HG03097 (cell line): ENCODE data around the gene ATP6V1G3.
A peak's percentile ranks its signal among the peaks of the same experiment; 100 is the strongest.
"Not testable (repeated sequence)": the region's sequence is repeated elsewhere in the genome, so short reads cannot be mapped to it uniquely, and the experiment has no call there.

ENCODE experiments used
- ATAC-seq: cut with Tn5 transposase; IDR thresholded peaks from one replicate; pipeline ENCODE4 v1.9.1; 2021; ENCODE audit not compliant: unreplicated experiment, low FRiP score

The ATP6V1G3 gene

DNA sequence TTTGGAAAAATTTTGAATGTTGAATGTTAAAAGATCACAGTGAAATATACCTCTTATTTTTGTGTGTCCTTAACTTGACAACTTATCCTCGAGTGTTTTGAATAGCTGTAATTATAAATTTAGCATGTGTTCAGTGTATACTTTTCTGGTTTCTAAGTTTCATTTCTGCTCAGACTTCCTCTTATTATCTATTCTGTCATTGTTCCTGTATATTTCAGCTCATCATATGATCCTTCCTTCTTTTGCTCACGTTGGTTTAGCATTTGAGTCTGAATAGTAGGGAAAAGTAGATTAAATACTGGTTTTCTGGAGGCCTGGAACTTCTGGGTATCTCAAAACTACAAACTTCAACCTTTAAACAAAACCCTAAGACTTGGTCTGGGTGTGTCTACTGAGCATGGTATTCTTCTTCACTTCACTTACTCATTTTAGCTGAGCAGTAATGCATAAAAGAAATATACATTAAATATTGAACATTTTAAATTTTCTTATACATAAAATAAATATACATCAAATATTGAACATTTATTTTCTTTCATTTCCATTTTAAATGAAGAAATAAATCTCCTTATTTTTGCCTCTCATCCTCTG lies 3.3 kb upstream of the ATP6V1G3 start:
- no peak for ATAC-seq

- ATAC-seq: no peak
Observed at GRCh38 chr1:198542632-198543031, 2.2 kb upstream of the ATP6V1G3 start.

DNA sequence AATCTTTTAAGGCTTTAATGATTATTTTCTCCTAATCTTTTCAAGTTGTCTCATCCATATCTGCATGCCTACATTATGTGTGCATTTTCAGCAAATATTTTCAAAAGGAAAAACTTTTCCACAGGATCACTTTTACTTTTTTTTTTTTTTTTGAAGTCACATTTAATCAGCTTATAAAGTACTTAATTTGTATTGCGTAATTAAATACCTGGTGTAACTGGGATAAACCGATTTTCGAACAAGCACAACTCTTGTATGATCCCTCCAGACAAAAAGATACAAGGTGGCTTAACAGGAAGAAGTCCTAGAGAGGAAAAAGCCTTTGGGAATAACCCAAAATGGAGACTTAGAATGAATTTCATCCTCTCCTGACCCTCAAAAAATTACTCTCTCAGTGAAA lies 1.3 kb upstream of the ATP6V1G3 start:
- ATAC-seq: no peak

DNA sequence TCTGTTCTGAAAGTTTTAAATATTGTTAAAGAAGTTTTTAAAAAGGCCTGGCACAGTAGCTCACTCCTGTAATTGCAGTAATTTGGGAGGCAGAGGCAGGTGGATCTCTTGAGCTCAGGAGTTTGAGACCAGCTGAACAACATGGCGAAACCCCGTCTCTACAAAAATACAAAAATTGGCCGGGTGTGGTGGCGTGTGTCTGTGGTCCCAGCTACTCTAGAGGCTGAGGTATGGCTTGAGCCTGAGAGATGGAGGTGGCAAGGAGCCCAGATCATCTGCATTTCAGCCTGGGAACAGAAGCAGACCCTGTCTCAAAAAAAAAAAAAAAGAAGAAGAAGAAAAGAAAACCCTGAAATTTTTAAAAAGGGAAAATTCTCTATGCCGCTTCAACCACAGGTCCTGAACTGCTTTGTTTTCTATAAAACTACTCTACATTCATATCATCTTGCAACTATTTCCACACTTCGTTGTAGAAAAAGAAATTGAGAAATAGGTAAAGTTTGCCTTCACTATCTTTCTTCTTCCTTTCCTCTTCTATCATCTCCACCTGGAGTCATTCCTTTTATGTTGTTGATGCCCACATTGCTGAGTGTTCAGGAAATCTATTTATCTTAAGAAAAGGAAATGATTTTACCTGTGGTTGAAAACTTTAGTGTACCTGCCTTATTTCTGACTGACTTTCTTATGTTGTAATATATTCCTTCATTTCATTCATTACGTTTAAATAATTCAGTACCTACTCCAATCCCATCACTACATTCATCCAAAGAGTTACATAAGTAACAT lies 1.7 kb downstream of the ATP6V1G3 start:
- no peak for ATAC-seq

DNA sequence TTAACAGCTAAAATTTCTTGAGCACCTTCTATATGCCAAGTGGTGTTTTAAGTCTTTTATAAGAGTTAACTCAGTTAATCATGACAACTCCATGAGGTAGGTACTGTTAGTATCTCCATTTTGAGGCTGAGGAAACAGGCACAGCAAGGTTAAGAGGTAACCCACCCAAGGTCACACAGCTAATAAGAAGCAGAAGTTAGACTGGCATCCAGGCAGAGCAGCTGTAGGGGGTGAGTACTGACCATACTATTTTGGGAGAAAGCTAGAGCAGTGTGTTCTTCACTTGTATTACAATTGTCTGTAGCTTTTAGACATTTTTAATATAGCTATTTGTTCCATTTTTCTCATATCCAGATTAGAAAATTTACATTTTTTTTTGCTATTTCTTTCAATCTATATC lies 4.8 kb downstream of the ATP6V1G3 start:
- ATAC-seq: no peak

DNA sequence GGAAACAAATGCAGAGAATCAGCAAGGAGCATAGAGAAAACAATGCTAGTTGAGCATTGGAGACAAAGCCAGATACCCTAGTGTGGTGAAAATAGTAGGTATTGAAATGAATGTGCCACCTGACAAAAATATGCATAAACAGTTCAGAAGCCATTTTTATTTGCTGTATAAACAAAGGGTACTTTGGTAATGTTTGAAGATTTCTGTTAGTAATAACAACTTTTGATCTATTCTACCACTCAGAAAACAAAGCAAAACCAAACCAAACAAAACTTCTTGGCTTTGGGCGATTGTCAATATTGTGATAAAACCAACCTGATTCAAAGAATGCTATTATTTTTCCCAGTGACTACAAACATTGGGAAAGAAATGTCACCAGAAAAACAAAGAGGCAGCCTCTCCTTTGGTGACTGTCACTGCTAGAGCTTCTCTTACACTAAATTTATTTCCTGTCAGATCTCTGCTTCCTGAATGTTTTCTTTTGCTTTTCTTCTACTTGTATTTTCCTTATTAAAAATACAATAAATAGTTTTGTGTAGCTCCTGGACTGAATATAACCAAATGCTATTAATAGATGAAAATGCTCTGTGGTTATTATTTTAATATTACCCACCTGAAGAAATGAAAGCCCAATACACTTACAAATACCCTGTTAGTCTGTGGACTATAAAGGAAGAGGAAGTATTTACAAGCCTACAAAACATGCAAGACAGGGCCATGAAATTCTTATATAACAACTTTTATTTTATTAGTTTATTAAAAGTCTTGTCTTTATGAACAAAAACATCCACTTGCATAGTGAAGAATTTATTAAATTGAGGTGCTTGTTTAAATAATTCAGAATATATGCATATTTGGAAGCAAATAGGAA lies 5.7 kb downstream of the ATP6V1G3 start:
- no peak for ATAC-seq

- no peak for ATAC-seq
Observed at GRCh38 chr1:198531891-198532290, 8.6 kb downstream of the ATP6V1G3 start.

- no peak for ATAC-seq
Observed at GRCh38 chr1:198530953-198531352, 9.5 kb downstream of the ATP6V1G3 start.

- no peak for ATAC-seq
Observed at GRCh38 chr1:198529414-198529813, 11.1 kb downstream of the ATP6V1G3 start.

DNA sequence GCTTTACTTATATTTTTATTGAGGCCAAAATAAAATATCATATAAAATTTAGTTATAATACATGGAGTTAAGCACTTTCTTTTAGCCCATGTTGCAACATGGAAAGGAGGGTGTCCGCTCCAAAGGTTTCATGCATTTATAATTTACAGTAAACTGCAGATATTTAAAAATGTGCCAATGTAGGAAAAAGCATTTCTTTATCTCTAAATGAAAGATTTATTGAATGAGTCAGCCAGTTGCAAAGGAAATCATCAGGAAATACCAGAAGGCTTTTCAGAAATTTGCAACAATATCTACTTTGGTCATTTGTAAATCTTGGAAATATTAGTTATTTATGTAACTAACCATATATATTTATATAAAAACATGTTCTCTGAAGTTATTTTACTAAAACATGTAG lies 12.1 kb downstream of the ATP6V1G3 start:
- ATAC-seq: no peak

DNA sequence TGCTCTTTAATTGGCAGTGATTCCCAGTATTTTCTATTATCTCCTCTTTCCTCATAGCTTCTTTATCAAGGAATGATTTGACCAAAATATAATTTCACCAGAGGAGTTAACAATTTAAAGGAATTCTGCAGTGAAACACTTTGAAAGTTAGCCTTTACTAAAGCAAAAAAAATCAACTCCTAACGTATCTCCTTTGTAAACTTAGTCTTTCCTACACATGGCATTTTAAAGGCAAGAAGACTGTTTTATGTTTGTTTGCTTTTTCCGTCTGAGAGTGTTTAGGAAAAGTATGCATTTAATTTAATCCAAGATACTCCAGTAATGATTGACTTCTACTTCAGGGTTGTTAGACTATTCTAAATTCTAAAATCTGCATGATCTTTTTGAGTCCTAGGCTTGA lies 15.9 kb downstream of the ATP6V1G3 start:
- no peak for ATAC-seq

DNA sequence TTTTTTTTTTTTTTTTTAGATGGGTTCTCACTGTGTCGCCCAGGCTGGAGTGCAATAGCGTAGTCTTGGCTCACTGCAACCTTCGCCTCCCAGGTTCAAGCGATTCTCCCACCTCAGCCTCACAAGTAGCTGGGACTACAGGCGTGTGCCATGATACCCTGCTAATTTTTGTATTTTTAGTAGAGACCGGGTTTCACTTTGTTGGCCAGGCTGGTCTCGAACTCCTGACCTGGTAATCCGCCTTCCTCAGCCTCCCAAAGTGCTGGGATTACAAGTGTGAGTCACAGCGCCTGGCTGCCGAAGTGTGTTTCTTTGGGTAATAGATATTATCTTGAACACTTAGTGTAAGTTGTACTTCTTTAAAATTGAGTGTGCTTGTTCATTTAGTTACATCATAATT lies 16.4 kb downstream of the ATP6V1G3 start:
- ATAC-seq: not testable (repeated sequence)

GRCh38 chr1:198523182-198523950 lies 17.1 kb downstream of the ATP6V1G3 start:
- ATAC-seq: no peak

DNA sequence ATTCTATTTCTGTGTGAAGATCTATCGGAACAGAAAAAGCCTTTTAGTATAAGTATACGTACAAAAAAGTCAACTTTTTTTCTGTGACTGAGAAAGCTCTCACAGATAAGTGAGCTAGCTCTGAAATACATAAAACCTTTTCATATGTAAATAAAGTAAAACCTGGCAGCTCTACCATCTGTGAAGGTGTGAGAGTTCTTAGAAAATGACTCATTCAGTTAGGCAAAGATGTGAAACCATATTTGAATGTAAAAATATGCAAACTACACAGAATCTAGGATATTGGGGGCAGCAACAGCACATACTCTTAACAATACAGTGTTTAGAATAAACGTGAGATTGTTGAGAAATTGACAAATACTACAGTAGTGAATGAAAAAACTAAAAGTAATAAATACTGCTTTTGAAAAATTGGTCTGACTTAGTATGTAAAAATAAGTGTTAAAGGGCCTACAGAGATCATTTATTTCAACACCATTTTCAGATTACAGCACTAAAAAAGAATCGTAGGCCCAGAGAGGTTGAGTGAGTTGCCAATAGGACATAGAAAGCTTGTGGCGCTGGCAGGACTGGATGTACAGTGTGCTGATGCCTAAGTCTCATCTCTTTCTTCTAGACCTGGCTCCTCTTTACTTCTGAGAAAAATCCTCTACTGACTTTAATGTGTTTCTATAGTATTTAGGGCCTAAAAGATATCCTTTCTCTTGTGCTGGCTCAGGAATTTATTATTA lies 19.8 kb downstream of the ATP6V1G3 start:
- peak; percentile 93 for ATAC-seq

DNA sequence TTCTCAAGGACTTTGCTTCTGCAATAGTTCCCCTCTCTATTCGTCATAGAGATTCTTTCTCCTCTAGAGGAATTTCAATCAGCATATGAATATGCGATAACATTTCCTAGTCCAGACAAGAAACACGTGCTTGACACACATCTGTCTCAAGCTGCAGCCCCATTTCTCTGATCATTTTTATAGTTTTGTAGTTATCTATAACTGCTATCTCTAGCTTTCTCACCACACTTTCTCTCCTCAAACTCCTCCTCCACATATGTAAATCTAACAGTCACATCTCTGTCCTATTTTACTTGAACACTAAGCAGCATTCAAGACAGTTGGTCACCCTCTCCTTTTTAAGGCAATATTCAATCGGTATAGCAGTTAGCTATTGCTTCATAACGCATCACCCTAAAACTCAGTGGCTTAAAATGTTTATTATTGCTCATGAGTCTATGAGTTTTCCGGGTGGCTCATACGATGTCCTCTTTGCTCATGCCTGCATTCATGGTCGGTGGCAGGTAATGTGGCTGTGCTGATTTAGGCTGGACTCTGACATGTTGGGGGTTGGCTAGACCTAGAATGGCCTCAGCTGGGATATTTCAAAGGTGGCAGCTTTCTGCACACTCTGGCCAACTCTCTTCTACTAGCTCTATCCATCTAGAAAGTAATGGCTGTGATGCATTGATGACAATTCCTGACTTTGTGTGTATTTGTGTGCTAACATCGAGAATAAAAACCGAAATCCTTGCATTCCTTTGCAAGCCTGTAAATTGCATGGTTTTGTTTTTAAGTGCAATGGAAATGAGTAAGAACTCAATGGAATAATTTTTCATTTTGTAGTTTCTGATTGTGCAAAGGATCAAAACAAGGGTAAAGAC lies 20.6 kb downstream of the ATP6V1G3 start:
- ATAC-seq: no peak

GRCh38 chr1:198517623-198518199 lies 22.8 kb downstream of the ATP6V1G3 start:
- ATAC-seq: no peak

DNA sequence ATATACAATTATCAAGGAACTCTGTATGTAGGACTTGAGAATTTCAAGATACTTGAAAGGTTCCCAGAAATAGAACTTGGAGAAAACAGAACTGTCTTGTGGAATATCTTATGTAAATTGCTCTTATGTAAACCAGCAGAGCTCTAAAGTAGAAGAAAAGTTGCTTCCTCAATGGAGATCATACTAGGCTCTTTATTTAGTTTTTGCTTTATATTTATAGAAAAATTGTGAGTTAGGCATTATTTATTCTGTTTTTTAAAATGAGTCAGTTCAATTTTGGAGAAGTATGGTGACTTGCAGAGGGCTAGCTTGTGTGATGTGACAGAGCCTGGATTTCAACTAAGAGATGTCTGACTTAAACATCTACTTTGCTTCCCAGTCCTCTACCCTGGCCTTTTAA lies 40.4 kb downstream of the ATP6V1G3 start:
- ATAC-seq: no peak

DNA sequence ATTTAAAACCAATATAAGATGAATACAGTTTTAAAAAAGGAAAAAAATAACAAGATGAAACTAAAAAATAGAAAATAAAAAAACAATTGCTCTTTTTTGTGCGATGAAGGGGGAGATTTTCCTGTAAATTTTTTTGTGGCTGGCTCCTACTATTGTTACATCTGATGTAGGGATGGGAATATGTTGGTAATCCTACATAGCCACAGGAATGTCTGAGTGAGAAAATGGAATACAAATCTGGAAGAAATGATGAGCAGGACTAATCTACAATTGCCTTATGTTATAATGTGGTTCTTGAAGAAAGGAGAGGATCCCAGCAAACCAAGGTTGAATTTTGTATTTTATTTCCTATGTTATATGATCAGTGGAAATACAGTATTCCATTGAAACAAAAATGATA lies 40.9 kb downstream of the ATP6V1G3 start:
- no peak for ATAC-seq

DNA sequence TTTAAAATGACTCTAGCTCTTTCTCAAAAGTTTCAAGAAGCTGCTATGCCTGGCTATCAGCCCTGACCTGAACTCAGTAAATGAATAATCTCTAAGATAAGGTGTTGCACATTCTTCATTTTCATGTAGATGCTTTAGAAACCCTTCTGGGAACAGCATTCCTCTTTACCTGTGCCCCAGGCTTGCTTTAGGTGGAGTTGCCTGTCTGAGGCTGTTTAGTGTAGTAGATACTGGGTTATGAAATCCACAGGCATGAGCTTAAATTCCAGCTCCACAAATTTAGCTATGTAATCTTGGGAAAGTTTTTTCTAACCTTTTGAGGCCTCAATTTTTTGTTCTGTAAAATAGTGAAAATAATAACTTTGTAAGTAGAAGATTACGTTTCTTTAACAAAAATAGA lies 41.6 kb downstream of the ATP6V1G3 start:
- no peak for ATAC-seq
